ENCODE results near the gene GALNTL6. TPM values are rescaled to one million over a fixed set of nuclear protein-coding genes. Genes with fewer than 3 reads are reported as not detected.

GALNTL6 gene
- total RNA-seq, 1 experiment from 2014 or later: not detected

- no peak overlapping the region for H3K23ac ChIP-seq (ENCODE audit: insufficient read length, low read depth, low read length)
- no CpG with 5 or more reads among the region's 1 CpG for WGBS (ENCODE audit: extremely low coverage, insufficient read length, low lambda C conversion rate)
- no peak overlapping the region for H2BK5ac ChIP-seq (ENCODE audit: insufficient read length, low read length)
- H2AK5ac ChIP-seq (ENCODE audit: insufficient read length, low read length): no peak overlapping the region
- H4K5ac ChIP-seq (ENCODE audit: insufficient read length, low read depth, low read length): no peak overlapping the region
- Mint-ChIP-seq H3K27me3 (ENCODE audit: low read depth) (no peaks in the 10 kb centered on the region), H3K36me3 (ENCODE audit: insufficient read depth in 1 of 3, low read depth in 3 of 3) (peaks cover 0 to 2% (median 0%) of the 10 kb centered on the region in 3 experiments; a peak in 2 of 7 replicates), H3K4me3 (no peak overlapping the region), H3K9me3 (peaks cover 0 to 5% of the 10 kb centered on the region in 2 experiments; a peak in 2 of 5 replicates), H3K27ac (no peak overlapping the region), H3K4me1 (no peaks in the 10 kb centered on the region)
- no peaks in the 10 kb centered on the region for H3K79me2 ChIP-seq (ENCODE audit: insufficient read depth, low read length)
- H2BK12ac ChIP-seq (ENCODE audit: insufficient read length, low read depth, low read length): no peak overlapping the region
- H4K8ac ChIP-seq (replicated peaks; ENCODE audit: insufficient read length, low read depth, low read length): no peak overlapping the region
- H4K20me1 ChIP-seq (ENCODE audit: control insufficient read depth, insufficient read depth, insufficient read length): no peaks in the 10 kb centered on the region
- H2AFZ ChIP-seq (ENCODE audit: low read length): no peak overlapping the region
- H2BK15ac ChIP-seq (ENCODE audit: low read depth, low read length): no peak overlapping the region
- no peak overlapping the region for H4K91ac ChIP-seq (ENCODE audit: insufficient read length, low read depth, low read length)
- no peak overlapping the region for H3T11ph ChIP-seq (ENCODE audit: low read length)
- no peak overlapping the region for H3K27ac ChIP-seq (ENCODE audit: insufficient read length, low read depth, low read length)
- H3K18ac ChIP-seq (ENCODE audit: insufficient read length, low read depth, low read length): no peak overlapping the region
- H3K56ac ChIP-seq (ENCODE audit: insufficient read length, low read depth, low read length): no peak overlapping the region
- H3K4ac ChIP-seq (ENCODE audit: low read depth, low read length): no peak overlapping the region
- no peak overlapping the region for H2BK20ac ChIP-seq (ENCODE audit: low read depth, low read length, poor library complexity, severe bottlenecking)
- no peaks in the 10 kb centered on the region for H3K9me3 ChIP-seq (ENCODE audit: control insufficient read depth, low read depth, low read length)
- no peaks in the 10 kb centered on the region for H3K23me2 ChIP-seq (ENCODE audit: insufficient read length, low read depth, low read length, poor library complexity, severe bottlenecking)
- DNase-seq: no peak
- no peak overlapping the region for H2BK120ac ChIP-seq (ENCODE audit: low read depth, low read length, poor library complexity, severe bottlenecking)
- no peak overlapping the region for H3K4me2 ChIP-seq (ENCODE audit: insufficient read depth, insufficient read length, low read length)
- TF ChIP-seq CTCF (conservative IDR thresholded peaks at IDR 0.05): no peak
- H3K14ac ChIP-seq (ENCODE audit: insufficient read depth, low read length): no peak overlapping the region
- no peaks in the 10 kb centered on the region for H3K79me1 ChIP-seq (ENCODE audit: insufficient read depth, low read depth, low read length, poor library complexity, severe bottlenecking)
- H3K27me3 ChIP-seq (ENCODE audit: insufficient read depth, low read length): no peaks in the 10 kb centered on the region
- H3K4me1 ChIP-seq (ENCODE audit: insufficient read depth, low read length): no peaks in the 10 kb centered on the region
- H3K9ac ChIP-seq (ENCODE audit: extremely low read depth, insufficient read length, low read length): no peak overlapping the region
These were observed 440.2 kb downstream of the GALNTL6 start for GRCh38 chr4:172253409-172253808.
